ENCODE measurements around the gene SMC2.

The SMC2 gene

DNA sequence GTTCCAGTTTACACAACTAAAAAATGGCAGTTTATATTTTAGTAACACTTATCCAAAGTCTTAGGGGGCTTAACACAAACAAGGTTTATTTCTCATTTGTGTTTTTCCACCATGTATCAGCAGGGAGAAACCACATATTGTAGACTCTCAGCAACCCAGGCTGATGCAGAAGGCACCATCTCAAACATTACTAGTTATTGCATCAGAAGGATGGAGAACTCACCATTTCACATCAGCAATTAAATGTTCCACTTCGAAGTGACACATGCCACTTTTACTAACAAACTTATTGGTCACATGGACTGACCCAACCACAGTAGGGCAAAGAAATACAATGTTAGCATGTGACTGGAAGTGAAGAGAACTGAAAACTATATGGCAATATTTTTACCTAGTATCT, 22.5 kb upstream of the SMC2 start (continued):
- TF ChIP-seq, protein P1, sequence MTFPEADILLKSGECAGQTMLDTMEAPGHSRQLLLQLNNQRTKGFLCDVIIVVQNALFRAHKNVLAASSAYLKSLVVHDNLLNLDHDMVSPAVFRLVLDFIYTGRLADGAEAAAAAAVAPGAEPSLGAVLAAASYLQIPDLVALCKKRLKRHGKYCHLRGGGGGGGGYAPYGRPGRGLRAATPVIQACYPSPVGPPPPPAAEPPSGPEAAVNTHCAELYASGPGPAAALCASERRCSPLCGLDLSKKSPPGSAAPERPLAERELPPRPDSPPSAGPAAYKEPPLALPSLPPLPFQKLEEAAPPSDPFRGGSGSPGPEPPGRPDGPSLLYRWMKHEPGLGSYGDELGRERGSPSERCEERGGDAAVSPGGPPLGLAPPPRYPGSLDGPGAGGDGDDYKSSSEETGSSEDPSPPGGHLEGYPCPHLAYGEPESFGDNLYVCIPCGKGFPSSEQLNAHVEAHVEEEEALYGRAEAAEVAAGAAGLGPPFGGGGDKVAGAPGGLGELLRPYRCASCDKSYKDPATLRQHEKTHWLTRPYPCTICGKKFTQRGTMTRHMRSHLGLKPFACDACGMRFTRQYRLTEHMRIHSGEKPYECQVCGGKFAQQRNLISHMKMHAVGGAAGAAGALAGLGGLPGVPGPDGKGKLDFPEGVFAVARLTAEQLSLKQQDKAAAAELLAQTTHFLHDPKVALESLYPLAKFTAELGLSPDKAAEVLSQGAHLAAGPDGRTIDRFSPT (tag by site-specific recombination; IDR thresholded peaks at IDR 0.05) = no peak
- no peak for TF ChIP-seq ZNF292 (tag by site-specific recombination; IDR thresholded peaks at IDR 0.05; ENCODE audit: borderline replicate concordance, low read depth)

DNA sequence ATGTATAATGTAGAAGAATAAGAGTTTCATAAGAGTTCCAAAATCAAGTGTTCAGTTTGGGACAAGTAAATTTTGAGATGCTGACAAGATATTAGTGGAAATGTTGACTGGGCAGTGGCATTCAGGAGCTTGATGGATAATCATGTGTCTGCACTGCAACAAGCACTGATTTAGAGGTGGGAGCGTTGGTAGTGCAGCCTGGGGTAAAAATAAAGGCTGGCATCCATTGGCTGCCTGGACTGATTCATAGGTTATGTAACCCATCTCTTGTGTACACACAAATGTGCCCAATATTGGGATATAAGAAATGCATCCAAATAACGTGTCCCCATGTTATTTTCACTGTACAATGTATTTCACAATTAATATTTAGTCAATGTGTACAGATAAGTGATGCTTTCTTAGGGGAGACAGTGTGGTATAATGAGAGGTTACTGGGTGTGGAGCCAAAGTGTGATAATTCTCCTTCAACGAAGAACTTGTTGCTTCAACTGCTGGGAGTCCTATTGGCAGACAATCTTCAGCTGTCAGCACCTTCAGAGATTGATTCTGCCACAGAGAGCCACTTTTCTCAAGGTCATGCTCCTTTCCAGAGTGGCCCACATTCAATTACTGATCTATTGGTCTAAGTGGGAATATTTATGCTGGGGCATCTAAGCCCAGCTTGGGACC, 20.9 kb upstream of the SMC2 start:
- CTCF ChIA-PET = no interaction called here
- no peaks in the 10 kb centered on the region for H3K4me1 ChIP-seq (ENCODE audit: control insufficient read depth, insufficient read depth, low read length)
- no peaks in the 10 kb centered on the region for H3K36me3 ChIP-seq (ENCODE audit: control insufficient read depth in 2 of 2, insufficient read depth in 1 of 2, low read length in 2 of 2)
- POLR2A ChIA-PET = no interaction called here
- H3K4me3 ChIP-seq (ENCODE audit: low read depth, low read length) = no peak overlapping the region
- H3K27ac ChIP-seq (ENCODE audit: extremely low read depth, low read depth, low read length) = no peak overlapping the region
- no peaks in the 10 kb centered on the region; the same call in 1 of the 2 replicates for H3K9me3 ChIP-seq (ENCODE audit: control insufficient read depth, insufficient read depth, low read depth, low read length)
- TF ChIP-seq GLIS2 (tag by site-specific recombination; IDR thresholded peaks at IDR 0.05) (no peak), KLF7 (tag by site-specific recombination; IDR thresholded peaks at IDR 0.05; ENCODE audit: borderline replicate concordance) (no peak), ZBTB8A (tag by site-specific recombination; IDR thresholded peaks at IDR 0.05) (no peak), ZNF274 (IDR thresholded peaks at IDR 0.05; ENCODE audit: low read length) (no peak), ZNF274 (tag by site-specific recombination; IDR thresholded peaks at IDR 0.05; ENCODE audit: borderline replicate concordance) (no peak), ZNF623 (tag by site-specific recombination; IDR thresholded peaks at IDR 0.05) (no peak), ZNF830 (tag by site-specific recombination; IDR thresholded peaks at IDR 0.05; ENCODE audit: low read depth) (no peak), SP2 (tag by site-specific recombination; IDR thresholded peaks at IDR 0.05) (no peak), ZNF530 (tag by site-specific recombination; IDR thresholded peaks at IDR 0.05; ENCODE audit: low read depth) (no peak), ZNF311 (tag by site-specific recombination; IDR thresholded peaks at IDR 0.05; ENCODE audit: borderline replicate concordance) (no peak), SP7 (tag by site-specific recombination; IDR thresholded peaks at IDR 0.05) (no peak), ZNF837 (tag by site-specific recombination; IDR thresholded peaks at IDR 0.05) (no peak)
- TF ChIP-seq, protein P2, sequence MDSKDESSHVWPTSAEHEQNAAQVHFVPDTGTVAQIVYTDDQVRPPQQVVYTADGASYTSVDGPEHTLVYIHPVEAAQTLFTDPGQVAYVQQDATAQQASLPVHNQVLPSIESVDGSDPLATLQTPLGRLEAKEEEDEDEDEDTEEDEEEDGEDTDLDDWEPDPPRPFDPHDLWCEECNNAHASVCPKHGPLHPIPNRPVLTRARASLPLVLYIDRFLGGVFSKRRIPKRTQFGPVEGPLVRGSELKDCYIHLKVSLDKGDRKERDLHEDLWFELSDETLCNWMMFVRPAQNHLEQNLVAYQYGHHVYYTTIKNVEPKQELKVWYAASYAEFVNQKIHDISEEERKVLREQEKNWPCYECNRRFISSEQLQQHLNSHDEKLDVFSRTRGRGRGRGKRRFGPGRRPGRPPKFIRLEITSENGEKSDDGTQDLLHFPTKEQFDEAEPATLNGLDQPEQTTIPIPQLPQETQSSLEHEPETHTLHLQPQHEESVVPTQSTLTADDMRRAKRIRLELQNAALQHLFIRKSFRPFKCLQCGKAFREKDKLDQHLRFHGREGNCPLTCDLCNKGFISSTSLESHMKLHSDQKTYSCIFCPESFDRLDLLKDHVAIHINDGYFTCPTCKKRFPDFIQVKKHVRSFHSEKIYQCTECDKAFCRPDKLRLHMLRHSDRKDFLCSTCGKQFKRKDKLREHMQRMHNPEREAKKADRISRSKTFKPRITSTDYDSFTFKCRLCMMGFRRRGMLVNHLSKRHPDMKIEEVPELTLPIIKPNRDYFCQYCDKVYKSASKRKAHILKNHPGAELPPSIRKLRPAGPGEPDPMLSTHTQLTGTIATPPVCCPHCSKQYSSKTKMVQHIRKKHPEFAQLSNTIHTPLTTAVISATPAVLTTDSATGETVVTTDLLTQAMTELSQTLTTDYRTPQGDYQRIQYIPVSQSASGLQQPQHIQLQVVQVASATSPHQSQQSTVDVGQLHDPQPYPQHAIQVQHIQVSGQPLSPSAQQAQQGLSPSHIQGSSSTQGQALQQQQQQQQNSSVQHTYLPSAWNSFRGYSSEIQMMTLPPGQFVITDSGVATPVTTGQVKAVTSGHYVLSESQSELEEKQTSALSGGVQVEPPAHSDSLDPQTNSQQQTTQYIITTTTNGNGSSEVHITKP (tag by site-specific recombination; IDR thresholded peaks at IDR 0.05) = no peak
- TF ChIP-seq, protein P3, sequence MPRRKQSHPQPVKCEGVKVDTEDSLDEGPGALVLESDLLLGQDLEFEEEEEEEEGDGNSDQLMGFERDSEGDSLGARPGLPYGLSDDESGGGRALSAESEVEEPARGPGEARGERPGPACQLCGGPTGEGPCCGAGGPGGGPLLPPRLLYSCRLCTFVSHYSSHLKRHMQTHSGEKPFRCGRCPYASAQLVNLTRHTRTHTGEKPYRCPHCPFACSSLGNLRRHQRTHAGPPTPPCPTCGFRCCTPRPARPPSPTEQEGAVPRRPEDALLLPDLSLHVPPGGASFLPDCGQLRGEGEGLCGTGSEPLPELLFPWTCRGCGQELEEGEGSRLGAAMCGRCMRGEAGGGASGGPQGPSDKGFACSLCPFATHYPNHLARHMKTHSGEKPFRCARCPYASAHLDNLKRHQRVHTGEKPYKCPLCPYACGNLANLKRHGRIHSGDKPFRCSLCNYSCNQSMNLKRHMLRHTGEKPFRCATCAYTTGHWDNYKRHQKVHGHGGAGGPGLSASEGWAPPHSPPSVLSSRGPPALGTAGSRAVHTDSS (tag by site-specific recombination; IDR thresholded peaks at IDR 0.05) = no peak

DNA sequence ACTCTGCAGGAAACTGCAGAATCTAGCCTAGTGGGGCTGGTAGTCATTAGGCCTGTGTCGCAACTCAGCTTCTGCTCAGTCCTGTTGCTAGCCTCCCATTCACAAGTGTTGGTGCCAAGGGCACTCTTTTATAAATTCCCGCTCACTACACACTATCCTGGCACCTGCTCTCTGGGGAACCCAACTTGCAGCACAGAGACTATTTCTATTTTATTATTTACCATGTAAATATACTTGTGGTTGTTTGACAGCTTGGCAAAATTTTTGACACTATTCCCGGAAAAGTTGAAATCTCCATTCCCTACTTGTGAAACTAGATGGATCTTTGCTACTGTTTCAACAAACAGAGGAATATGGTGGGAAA, 20.4 kb upstream of the SMC2 start:
- POLR2A ChIA-PET = no interaction called here
- CTCF ChIA-PET = no interaction called here
- H3K9me3 ChIP-seq (ENCODE audit: control insufficient read depth, insufficient read depth, low read depth, low read length) = no peaks in the 10 kb centered on the region; the same call in 1 of the 2 replicates
- no peak for TF ChIP-seq YY1 (tag by site-specific recombination; IDR thresholded peaks at IDR 0.05)
- TF ChIP-seq ZNF510 (tag by site-specific recombination; IDR thresholded peaks at IDR 0.05; ENCODE audit: insufficient replicate concordance) = no peak
- TF ChIP-seq, protein P2 (tag by site-specific recombination; IDR thresholded peaks at IDR 0.05) = no peak
- TF ChIP-seq ZIC2 (tag by site-specific recombination; IDR thresholded peaks at IDR 0.05) = no peak
- TF ChIP-seq ZNF747 (tag by site-specific recombination; IDR thresholded peaks at IDR 0.05) = no peak
- TF ChIP-seq ZNF202 (tag by site-specific recombination; IDR thresholded peaks at IDR 0.05; ENCODE audit: borderline replicate concordance) = no peak
- TF ChIP-seq ZNF274 (IDR thresholded peaks at IDR 0.05; ENCODE audit: low read length) = no peak
- TF ChIP-seq ZNF274 (tag by site-specific recombination; IDR thresholded peaks at IDR 0.05; ENCODE audit: borderline replicate concordance) = no peak
- no peak for TF ChIP-seq ZNF514 (tag by site-specific recombination; IDR thresholded peaks at IDR 0.05)

More for the DNA sequence above, 20.4 kb upstream of the SMC2 start:
- no peaks in the 10 kb centered on the region for H3K4me1 ChIP-seq (ENCODE audit: control insufficient read depth, insufficient read depth, low read length)
- H3K4me3 ChIP-seq (ENCODE audit: low read depth, low read length) = no peak overlapping the region
- no peaks in the 10 kb centered on the region for H3K36me3 ChIP-seq (ENCODE audit: control insufficient read depth in 2 of 2, insufficient read depth in 1 of 2, low read length in 2 of 2)
- H3K27ac ChIP-seq (ENCODE audit: extremely low read depth, low read depth, low read length) = no peak overlapping the region
